HepG2 (cell line): ENCODE results near the gene ARHGDIA. TPM values are rescaled to one million over a fixed set of nuclear protein-coding genes. Genes with fewer than 3 reads are reported as not detected.

ENCODE experiments used
- DNMT1 ChIP-seq: sonication (generic); formaldehyde crosslinking; IDR thresholded peaks from 2 replicates; pipeline ENCODE4 v1.5.1; 2020; ENCODE audit warnings: mild to moderate bottlenecking, missing genetic modification reagents
- ISX ChIP-seq: sonication (generic); formaldehyde crosslinking; conservative IDR thresholded peaks from 2 replicates; pipeline ENCODE4 v1.5.0; 2020; ENCODE audit warnings: missing genetic modification reagents
- MLLT10 ChIP-seq: sonication (generic); formaldehyde crosslinking; IDR thresholded peaks from 2 replicates; pipeline ENCODE4 v1.4.0; 2020; ENCODE audit warnings: missing genetic modification reagents
- NR1H2 ChIP-seq: sonication (generic); formaldehyde crosslinking; IDR thresholded peaks from 2 replicates; pipeline ENCODE4 v1.8.1; 2022; ENCODE audit warnings: low read depth, missing genetic modification reagents, borderline replicate concordance
- POLR2A ChIP-seq, 2 experiments: IDR thresholded peaks; 2 replicates each; pipeline ENCODE4 v1.6.1; 2011; ENCODE audit warnings: low read depth in 2 of 2, low read length in 2 of 2, mild to moderate bottlenecking in 1 of 2, moderate library complexity in 1 of 2; ENCODE audit not compliant: insufficient read depth in 1 of 2
- TCF7L2 ChIP-seq: IDR thresholded peaks from 2 replicates; pipeline ENCODE4 v1.6.1; 2011; ENCODE audit warnings: mild to moderate bottlenecking, low read depth, low read length, moderate library complexity
- ZBTB7B ChIP-seq: sonication (generic); formaldehyde crosslinking; IDR thresholded peaks from 2 replicates; pipeline ENCODE4 v1.4.0; 2020; ENCODE audit warnings: missing genetic modification reagents
- ZEB1 ChIP-seq: IDR thresholded peaks from 2 replicates; pipeline ENCODE4 v1.6.1; 2012; ENCODE audit warnings: mild to moderate bottlenecking, low read depth, inconsistent platforms; ENCODE audit not compliant: insufficient replicate concordance
- ZMYM4 ChIP-seq: sonication (generic); formaldehyde crosslinking; IDR thresholded peaks from 2 replicates; pipeline ENCODE4 v1.8.1; 2023; ENCODE audit warnings: mild to moderate bottlenecking, missing genetic modification reagents
- ZNF232 ChIP-seq: sonication (generic); formaldehyde crosslinking; IDR thresholded peaks from 2 replicates; pipeline ENCODE4 v1.4.0; 2020; ENCODE audit warnings: missing genetic modification reagents, borderline replicate concordance
- ZNF556 ChIP-seq: sonication (generic); formaldehyde crosslinking; IDR thresholded peaks from 2 replicates; pipeline ENCODE4 v1.4.0; 2020; ENCODE audit warnings: mild to moderate bottlenecking, missing genetic modification reagents, borderline replicate concordance
- ZNF567 ChIP-seq: sonication (generic); formaldehyde crosslinking; IDR thresholded peaks from 2 replicates; pipeline ENCODE4 v1.8.1; 2023; ENCODE audit warnings: mild to moderate bottlenecking, missing genetic modification reagents, borderline replicate concordance
- polyA plus RNA-seq, 8 experiments: library from polyadenylated mRNA; depleted of rRNA in 3 of 8; stranded (reverse) in 7 of 8; unstranded in 1 of 8; fragments of >200 nt; fragmentation: Illumina TruSeq in 4 of 8; extraction: Trizol in 4 of 8; gene quantifications; 2 replicates each; pipeline versions ENCODE4 v1.2.1 to v1.2.3, GENCODE V29; 2011 to 2016; ENCODE audit warnings: low read depth in 4 of 8, missing spikeins in 1 of 8, mixed read lengths in 1 of 8; ENCODE audit not compliant: insufficient read depth in 1 of 8
- total RNA-seq, 5 experiments: library from RNA; depleted of rRNA; stranded (reverse); fragments of >200 nt; fragmentation: Illumina TruSeq; extraction: Trizol; gene quantifications; 2 replicates each; pipeline ENCODE4 v1.2.3, GENCODE V29; 2016; ENCODE audit warnings: low read depth in 1 of 5
- TF ChIP-seq, protein P1 (sequence below): IDR thresholded peaks from 2 replicates; pipeline ENCODE4 v1.6.1; 2016; ENCODE audit warnings: control low read depth
- TF ChIP-seq, protein P2 (sequence below): sonication (generic); formaldehyde crosslinking; IDR thresholded peaks from 2 replicates; pipeline ENCODE4 v1.5.0; 2020; ENCODE audit warnings: missing genetic modification reagents
- TF ChIP-seq, protein P3 (sequence below): sonication (generic); formaldehyde crosslinking; IDR thresholded peaks from 2 replicates; pipeline ENCODE4 v1.4.0; 2020; ENCODE audit warnings: missing genetic modification reagents
- TF ChIP-seq, protein P4 (sequence below): sonication (generic); formaldehyde crosslinking; IDR thresholded peaks from 2 replicates; pipeline ENCODE4 v1.5.1; 2020; ENCODE audit warnings: mild to moderate bottlenecking, moderate library complexity, missing genetic modification reagents
- TF ChIP-seq, protein P5 (sequence below): IDR thresholded peaks from 2 replicates; pipeline ENCODE4 v1.6.1; 2016
- TF ChIP-seq, protein P6 (sequence below): sonication (generic); formaldehyde crosslinking; IDR thresholded peaks from 2 replicates; pipeline ENCODE4 v1.4.0; 2020; ENCODE audit warnings: missing genetic modification reagents

The ARHGDIA gene
- total and polyA plus RNA-seq, 2 of the 13 experiments (the other 11 are each of a cell fraction or from before 2014, with no cell fraction given), result 40.0 to 64.0 TPM

DNA sequence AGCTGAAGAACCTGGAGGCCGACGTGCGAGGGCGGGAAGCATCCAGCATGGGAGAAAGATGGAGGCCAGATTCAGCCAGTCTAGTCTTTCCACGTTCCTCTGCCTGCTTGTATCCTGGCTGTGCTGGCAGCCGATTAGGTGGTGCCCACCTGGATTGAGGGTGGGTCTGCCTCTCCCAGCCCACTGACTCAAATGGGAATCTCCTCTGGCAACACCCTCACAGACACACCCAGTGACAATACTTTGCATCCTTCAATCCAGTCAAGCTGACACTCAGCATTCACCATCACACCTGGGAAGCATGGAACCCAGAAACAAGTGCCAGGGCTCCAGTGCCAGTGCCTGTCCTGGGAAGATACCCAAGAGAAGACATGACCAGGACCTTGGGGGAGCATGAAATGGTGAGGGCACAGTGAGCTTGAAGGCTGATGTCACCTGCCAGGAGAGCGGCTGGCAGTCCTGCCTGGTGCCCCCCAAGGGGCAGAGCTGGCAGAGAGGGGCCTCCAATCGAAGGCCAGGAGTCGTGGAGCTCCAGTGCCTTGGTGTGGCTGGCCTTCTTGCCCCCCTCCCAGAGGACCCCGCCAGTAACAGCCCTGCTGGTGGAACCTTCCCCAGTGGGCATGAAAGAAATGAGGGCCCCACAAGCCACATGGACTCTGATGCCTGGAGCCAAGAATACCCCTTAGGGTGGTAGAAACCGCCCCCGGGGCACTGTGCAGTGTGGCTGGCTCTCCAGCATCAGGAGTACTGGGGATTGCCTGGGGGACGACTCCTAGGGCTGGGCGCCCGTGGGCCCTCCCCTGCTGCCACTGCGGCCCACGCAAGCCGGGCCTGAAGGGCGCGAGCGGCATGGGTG is 30.3 kb upstream of the ARHGDIA start (continued):
- TF ChIP-seq, protein P1, sequence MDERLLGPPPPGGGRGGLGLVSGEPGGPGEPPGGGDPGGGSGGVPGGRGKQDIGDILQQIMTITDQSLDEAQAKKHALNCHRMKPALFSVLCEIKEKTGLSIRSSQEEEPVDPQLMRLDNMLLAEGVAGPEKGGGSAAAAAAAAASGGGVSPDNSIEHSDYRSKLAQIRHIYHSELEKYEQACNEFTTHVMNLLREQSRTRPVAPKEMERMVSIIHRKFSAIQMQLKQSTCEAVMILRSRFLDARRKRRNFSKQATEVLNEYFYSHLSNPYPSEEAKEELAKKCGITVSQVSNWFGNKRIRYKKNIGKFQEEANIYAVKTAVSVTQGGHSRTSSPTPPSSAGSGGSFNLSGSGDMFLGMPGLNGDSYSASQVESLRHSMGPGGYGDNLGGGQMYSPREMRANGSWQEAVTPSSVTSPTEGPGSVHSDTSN (CRISPR knock-in tag), result no peak
- TF ChIP-seq DNMT1 (CRISPR knock-in tag) (peak; percentile 58; the same call in 1 of the 2 replicates), MLLT10 (CRISPR knock-in tag) (no peak), TCF7L2 (no peak), ZNF556 (0 out of 2 replicates have a peak, but pooled peaks have one; percentile 10), ZEB1 (no peak), NR1H2 (no peak), ZNF232 (CRISPR knock-in tag) (no peak), ZNF567 (CRISPR knock-in tag) (0 out of 2 replicates have a peak, but pooled peaks have one; percentile 54), ISX (CRISPR knock-in tag) (no peak), POLR2A (IDR thresholded peaks at IDR 0.05; ENCODE audit: insufficient read depth in 1 of 2, low read depth in 2 of 2, low read length in 2 of 2) (peak in 1 of 2 experiments; percentile 54; a peak in 2 of 4 replicates), ZMYM4 (CRISPR knock-in tag) (no peak), ZBTB7B (CRISPR knock-in tag) (0 out of 2 replicates have a peak, but pooled peaks have one; percentile 25)
- TF ChIP-seq, protein P2, sequence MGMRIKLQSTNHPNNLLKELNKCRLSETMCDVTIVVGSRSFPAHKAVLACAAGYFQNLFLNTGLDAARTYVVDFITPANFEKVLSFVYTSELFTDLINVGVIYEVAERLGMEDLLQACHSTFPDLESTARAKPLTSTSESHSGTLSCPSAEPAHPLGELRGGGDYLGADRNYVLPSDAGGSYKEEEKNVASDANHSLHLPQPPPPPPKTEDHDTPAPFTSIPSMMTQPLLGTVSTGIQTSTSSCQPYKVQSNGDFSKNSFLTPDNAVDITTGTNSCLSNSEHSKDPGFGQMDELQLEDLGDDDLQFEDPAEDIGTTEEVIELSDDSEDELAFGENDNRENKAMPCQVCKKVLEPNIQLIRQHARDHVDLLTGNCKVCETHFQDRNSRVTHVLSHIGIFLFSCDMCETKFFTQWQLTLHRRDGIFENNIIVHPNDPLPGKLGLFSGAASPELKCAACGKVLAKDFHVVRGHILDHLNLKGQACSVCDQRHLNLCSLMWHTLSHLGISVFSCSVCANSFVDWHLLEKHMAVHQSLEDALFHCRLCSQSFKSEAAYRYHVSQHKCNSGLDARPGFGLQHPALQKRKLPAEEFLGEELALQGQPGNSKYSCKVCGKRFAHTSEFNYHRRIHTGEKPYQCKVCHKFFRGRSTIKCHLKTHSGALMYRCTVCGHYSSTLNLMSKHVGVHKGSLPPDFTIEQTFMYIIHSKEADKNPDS (CRISPR knock-in tag), result peak; percentile 36; the same call in 1 of the 2 replicates
- TF ChIP-seq, protein P3, sequence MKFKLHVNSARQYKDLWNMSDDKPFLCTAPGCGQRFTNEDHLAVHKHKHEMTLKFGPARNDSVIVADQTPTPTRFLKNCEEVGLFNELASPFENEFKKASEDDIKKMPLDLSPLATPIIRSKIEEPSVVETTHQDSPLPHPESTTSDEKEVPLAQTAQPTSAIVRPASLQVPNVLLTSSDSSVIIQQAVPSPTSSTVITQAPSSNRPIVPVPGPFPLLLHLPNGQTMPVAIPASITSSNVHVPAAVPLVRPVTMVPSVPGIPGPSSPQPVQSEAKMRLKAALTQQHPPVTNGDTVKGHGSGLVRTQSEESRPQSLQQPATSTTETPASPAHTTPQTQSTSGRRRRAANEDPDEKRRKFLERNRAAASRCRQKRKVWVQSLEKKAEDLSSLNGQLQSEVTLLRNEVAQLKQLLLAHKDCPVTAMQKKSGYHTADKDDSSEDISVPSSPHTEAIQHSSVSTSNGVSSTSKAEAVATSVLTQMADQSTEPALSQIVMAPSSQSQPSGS (CRISPR knock-in tag), result 0 out of 2 replicates have a peak, but pooled peaks have one; percentile 11
- TF ChIP-seq, protein P4, sequence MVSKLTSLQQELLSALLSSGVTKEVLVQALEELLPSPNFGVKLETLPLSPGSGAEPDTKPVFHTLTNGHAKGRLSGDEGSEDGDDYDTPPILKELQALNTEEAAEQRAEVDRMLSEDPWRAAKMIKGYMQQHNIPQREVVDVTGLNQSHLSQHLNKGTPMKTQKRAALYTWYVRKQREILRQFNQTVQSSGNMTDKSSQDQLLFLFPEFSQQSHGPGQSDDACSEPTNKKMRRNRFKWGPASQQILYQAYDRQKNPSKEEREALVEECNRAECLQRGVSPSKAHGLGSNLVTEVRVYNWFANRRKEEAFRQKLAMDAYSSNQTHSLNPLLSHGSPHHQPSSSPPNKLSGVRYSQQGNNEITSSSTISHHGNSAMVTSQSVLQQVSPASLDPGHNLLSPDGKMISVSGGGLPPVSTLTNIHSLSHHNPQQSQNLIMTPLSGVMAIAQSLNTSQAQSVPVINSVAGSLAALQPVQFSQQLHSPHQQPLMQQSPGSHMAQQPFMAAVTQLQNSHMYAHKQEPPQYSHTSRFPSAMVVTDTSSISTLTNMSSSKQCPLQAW (CRISPR knock-in tag), result 0 out of 2 replicates have a peak, but pooled peaks have one; percentile 43
- TF ChIP-seq, protein P5, sequence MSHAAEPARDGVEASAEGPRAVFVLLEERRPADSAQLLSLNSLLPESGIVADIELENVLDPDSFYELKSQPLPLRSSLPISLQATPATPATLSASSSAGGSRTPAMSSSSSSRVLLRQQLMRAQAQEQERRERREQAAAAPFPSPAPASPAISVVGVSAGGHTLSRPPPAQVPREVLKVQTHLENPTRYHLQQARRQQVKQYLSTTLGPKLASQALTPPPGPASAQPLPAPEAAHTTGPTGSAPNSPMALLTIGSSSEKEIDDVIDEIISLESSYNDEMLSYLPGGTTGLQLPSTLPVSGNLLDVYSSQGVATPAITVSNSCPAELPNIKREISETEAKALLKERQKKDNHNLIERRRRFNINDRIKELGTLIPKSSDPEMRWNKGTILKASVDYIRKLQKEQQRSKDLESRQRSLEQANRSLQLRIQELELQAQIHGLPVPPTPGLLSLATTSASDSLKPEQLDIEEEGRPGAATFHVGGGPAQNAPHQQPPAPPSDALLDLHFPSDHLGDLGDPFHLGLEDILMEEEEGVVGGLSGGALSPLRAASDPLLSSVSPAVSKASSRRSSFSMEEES, result peak; percentile 18; the same call in 1 of the 2 replicates
- TF ChIP-seq, protein P6, sequence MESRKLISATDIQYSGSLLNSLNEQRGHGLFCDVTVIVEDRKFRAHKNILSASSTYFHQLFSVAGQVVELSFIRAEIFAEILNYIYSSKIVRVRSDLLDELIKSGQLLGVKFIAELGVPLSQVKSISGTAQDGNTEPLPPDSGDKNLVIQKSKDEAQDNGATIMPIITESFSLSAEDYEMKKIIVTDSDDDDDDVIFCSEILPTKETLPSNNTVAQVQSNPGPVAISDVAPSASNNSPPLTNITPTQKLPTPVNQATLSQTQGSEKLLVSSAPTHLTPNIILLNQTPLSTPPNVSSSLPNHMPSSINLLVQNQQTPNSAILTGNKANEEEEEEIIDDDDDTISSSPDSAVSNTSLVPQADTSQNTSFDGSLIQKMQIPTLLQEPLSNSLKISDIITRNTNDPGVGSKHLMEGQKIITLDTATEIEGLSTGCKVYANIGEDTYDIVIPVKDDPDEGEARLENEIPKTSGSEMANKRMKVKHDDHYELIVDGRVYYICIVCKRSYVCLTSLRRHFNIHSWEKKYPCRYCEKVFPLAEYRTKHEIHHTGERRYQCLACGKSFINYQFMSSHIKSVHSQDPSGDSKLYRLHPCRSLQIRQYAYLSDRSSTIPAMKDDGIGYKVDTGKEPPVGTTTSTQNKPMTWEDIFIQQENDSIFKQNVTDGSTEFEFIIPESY (CRISPR knock-in tag), result 0 out of 2 replicates have a peak, but pooled peaks have one; percentile 68
